Activated CD8-positive, alpha-beta memory T cell treated with anti-CD3 and anti-CD28 coated beads for 4 hours (primary cell): Measurements from ENCODE around the gene UMAD1.

Experiments
- DNase-seq, 2 donors: peaks; one replicate each; pipeline ENCODE4 v3.0.0-alpha.2; 2020; ENCODE audit warnings: low read depth in 2 of 2

UMAD1 gene

GRCh38 chr7:7720750-7721621 lies 80.4 kb downstream of the UMAD1 start:
- no peak for DNase-seq

GRCh38 chr7:7731732-7732131 lies 91.2 kb downstream of the UMAD1 start:
- no peak for DNase-seq

GRCh38 chr7:7732621-7733281 lies 92.2 kb downstream of the UMAD1 start:
- no peak for DNase-seq

GRCh38 chr7:7736671-7737070 lies 96.1 kb downstream of the UMAD1 start:
- DNase-seq, result no peak

- no peak for DNase-seq
These were observed 97.1 kb downstream of the UMAD1 start for GRCh38 chr7:7737674-7738073.

- no peak for DNase-seq
These were observed 97.6 kb downstream of the UMAD1 start for GRCh38 chr7:7738177-7738576.

- no peak for DNase-seq
These were observed 98.1 kb downstream of the UMAD1 start for GRCh38 chr7:7738622-7739021.

- DNase-seq, result no peak
These were observed 98.9 kb downstream of the UMAD1 start for GRCh38 chr7:7739204-7740036.

- no peak for DNase-seq
These were observed 99.4 kb downstream of the UMAD1 start for GRCh38 chr7:7740037-7740355.

- no peak for DNase-seq
These were observed 101.7 kb downstream of the UMAD1 start for GRCh38 chr7:7742223-7742622.

- DNase-seq, result no peak
These were observed 104.7 kb downstream of the UMAD1 start for GRCh38 chr7:7745258-7745657.

- DNase-seq, result no peak
These were observed 105.4 kb downstream of the UMAD1 start for GRCh38 chr7:7745966-7746365.

GRCh38 chr7:7746458-7746857 lies 105.9 kb downstream of the UMAD1 start:
- DNase-seq, result no peak

GRCh38 chr7:7750571-7751242 lies 110.2 kb downstream of the UMAD1 start:
- no peak for DNase-seq

- DNase-seq, result no peak
These were observed 110.9 kb downstream of the UMAD1 start for GRCh38 chr7:7751243-7752092.

GRCh38 chr7:7756577-7756976 lies 116.0 kb downstream of the UMAD1 start:
- no peak for DNase-seq

GRCh38 chr7:7757576-7757975 lies 117.0 kb downstream of the UMAD1 start:
- no peak for DNase-seq

GRCh38 chr7:7761340-7761973 lies 120.9 kb downstream of the UMAD1 start:
- no peak for DNase-seq

- no peak for DNase-seq
These were observed 121.6 kb downstream of the UMAD1 start for GRCh38 chr7:7761974-7762779.
